Adipose tissue (tissue), 3 donors: Measurements from ENCODE around the gene IFIT1B. TPM values are rescaled to one million over a fixed set of nuclear protein-coding genes. Genes with fewer than 3 reads are reported as not detected.

Source experiments
- H3K27ac ChIP-seq: one replicate; pipeline ENCODE4 v1.5.1; 2013; ENCODE audit warnings: low read depth, low read length
- WGBS, 3 donors: extraction: QIAGEN DNeasy Blood & Tissue Kit; methylation state at CpG; one replicate each; pipeline ENCODE4 v1.1.7; 2013; 5-methylcytosine and 5-hydroxymethylcytosine counted together
- polyA plus RNA-seq, 3 donors: library from polyadenylated mRNA; stranded (reverse); fragments of 200-250 nt; gene quantifications; one replicate each; pipeline ENCODE4 v1.2.3, GENCODE V29; 2013
- donor health status: healthy with polysubstance abuse.
- donor health status: Bipolar disorder and iron deficiency.
- donor health status: healthy.

IFIT1B gene
- polyA plus RNA-seq, 3 donors, result not detected

- WGBS, 3 donors, result 54 to 61% (median 60%) methylated on average over 5 of the region's 5 CpGs
- no peak overlapping the region for H3K27ac ChIP-seq
These were observed 48.5 kb downstream of the IFIT1B start for GRCh38 chr10:89426230-89426868.

- no peak overlapping the region for H3K27ac ChIP-seq
- WGBS, 3 donors, result 86 to 95% (median 94%) methylated on average over 4 of the region's 4 CpGs
These were observed 49.8 kb downstream of the IFIT1B start for GRCh38 chr10:89427629-89428028.

- no peak overlapping the region for H3K27ac ChIP-seq
- 46 to 70% (median 50%) methylated on average over 1 of the region's 1 CpG for WGBS, 3 donors
These were observed 51.0 kb downstream of the IFIT1B start for GRCh38 chr10:89428877-89429276.

- WGBS, 3 donors, result 43 to 65% (median 63%) methylated on average over 3 of the region's 3 CpGs
- H3K27ac ChIP-seq, result no peak overlapping the region
These were observed 54.1 kb downstream of the IFIT1B start for GRCh38 chr10:89431977-89432376.

Other genes starting within 250 kb of the IFIT1B start
- 10 to 100 TPM in 2 of 3 donors, under 1 TPM in 1; 0.47 to 20.7 (median 12.0) TPM for gene CH25H, start 170.7 kb upstream of the IFIT1B start, polyA plus RNA-seq
- 10 to 100 TPM; 19.2 to 45.2 (median 34.5) TPM for gene LIPA, start 126.3 kb upstream of the IFIT1B start, polyA plus RNA-seq
- 1 to 10 TPM; 2.1 to 5.3 (median 2.5) TPM for gene IFIT2, start 76.0 kb upstream of the IFIT1B start, polyA plus RNA-seq
- gene IFIT3, start 50.1 kb upstream of the IFIT1B start, polyA plus RNA-seq, result 10 to 100 TPM in 1 of 3 donors, 1 to 10 TPM in 2; 5.2 to 18.0 (median 9.5) TPM
- gene IFIT1, start 14.6 kb downstream of the IFIT1B start, polyA plus RNA-seq, result 10 to 100 TPM in 1 of 3 donors, 1 to 10 TPM in 2; 4.4 to 30.5 (median 5.4) TPM
- gene IFIT5, start 36.5 kb downstream of the IFIT1B start, polyA plus RNA-seq, result 1 to 10 TPM; 3.6 to 9.3 (median 6.1) TPM
- gene SLC16A12, start 157.5 kb downstream of the IFIT1B start, polyA plus RNA-seq, result 10 to 100 TPM in 1 of 3 donors, under 1 TPM in 2; 0.13 to 12.6 (median 0.56) TPM